GM18505 (cell line): ENCODE measurements around the gene GSG1L.
"Not testable (repeated sequence)": the region's sequence is repeated elsewhere in the genome, so short reads cannot be mapped to it uniquely, and the experiment has no call there.

Experiments
- ATAC-seq: cut with Tn5 transposase; IDR thresholded peaks from one replicate; pipeline ENCODE4 v1.9.1; 2021; ENCODE audit not compliant: unreplicated experiment
- POLR2A ChIP-seq: IDR thresholded peaks from 4 replicates; pipeline ENCODE4 v1.6.1; 2011; ENCODE audit warnings: borderline replicate concordance; ENCODE audit not compliant: insufficient read depth, insufficient read length; ENCODE audit errors: extremely low read depth

The GSG1L gene

GRCh38 chr16:27980919-27981700 lies 82.4 kb downstream of the GSG1L start:
- no peak for TF ChIP-seq POLR2A
- no peak for ATAC-seq

GRCh38 chr16:27980076-27980775 lies 83.3 kb downstream of the GSG1L start:
- no peak for TF ChIP-seq POLR2A
- ATAC-seq: no peak

DNA sequence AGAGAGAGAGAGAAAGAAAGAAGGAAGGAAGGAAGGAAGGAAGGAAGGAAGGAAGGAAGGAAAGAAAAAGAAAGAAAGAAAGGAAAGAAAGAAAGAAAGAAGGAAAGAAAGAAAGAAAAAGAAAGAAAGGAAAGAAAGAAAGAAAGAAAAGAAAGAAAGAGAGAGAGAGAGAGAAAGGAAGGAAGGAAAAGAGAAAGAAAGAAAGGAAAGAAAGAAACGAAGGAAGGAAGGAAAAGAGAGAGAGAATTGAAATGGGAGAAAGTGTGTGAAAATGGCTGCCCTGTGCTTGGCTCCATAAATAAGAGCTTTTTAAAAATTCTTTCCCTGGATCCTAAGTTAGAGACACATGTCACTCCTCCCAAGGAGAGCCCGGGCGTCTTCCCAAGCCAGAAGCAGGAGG lies 83.8 kb downstream of the GSG1L start:
- not testable (repeated sequence) for ATAC-seq

- no peak for ATAC-seq
- no peak for TF ChIP-seq POLR2A
Observed at GRCh38 chr16:27978876-27979275, 84.6 kb downstream of the GSG1L start.

- ATAC-seq: no peak
- no peak for TF ChIP-seq POLR2A
Observed at GRCh38 chr16:27977966-27978365, 85.5 kb downstream of the GSG1L start.

DNA sequence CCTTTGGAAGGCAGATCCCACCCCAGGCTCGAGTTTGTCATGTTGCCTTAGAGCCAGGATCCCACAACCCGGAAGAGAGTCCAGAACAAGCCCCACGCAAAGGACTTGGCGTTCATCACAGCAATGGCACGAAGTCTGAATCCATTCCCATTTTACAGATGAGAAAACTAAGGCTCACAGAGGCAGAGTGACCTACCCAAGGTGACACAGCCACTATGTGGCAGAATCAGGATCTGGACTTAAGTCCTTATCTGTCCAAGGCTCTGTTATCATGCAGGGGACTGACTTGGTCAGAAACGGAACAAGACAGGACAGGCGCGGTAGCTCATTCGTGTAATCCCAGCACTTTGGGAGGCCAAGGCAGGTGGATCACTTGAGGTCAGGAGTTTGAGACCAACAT lies 86.5 kb downstream of the GSG1L start:
- no peak for TF ChIP-seq POLR2A
- ATAC-seq: no peak

DNA sequence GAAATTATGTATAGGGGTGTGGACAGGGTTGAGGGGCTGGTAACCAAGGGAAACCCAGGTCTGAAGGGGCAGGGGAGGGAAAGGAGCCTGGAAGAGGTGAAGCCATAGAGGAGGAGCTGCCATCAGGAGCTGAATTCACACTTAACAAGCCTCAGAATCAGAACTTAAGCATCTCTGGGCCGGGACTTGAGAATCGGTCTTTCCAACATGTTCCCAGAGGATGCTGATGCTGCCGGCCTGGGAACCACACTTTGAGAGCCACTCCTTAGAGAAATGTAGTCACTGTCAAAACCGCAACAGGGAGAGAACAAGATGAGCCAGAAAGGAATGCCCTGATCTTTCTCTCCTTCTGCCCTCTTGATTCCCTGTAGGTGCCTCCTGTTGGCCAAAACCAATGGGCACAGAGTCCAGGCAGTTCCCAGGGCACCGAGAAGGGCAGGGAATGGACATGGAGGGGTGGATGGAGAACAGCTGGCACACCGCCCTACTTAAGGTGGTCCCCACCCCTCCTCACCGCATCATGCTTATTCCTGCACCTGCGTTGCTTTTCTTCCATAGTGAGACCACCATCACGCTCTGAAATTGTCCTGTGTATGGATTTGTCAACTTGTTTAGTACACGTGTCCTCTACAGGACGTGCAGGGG lies 88.5 kb downstream of the GSG1L start:
- ATAC-seq: no peak

DNA sequence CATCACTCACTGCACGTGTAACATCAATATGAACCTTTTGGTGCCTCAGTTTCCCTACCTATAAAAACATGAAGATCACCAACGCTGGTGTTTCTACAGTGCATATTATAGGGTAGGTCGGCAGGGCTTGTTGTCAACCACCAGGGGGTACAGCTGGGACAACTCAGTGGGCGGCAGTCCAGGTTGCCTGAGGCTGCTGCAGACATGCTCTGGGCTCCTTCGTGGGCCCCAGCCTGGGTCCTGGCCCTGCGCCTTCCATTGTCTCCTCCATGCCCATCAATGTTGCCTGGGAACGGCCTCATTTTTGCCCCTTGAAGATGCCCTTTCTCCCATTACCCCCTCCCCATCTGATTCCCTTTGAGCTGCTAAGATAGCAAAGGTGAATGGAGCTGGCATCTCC lies 89.8 kb downstream of the GSG1L start:
- TF ChIP-seq POLR2A: no peak
- no peak for ATAC-seq

More for the DNA sequence above, 88.5 kb downstream of the GSG1L start:
- no peak for TF ChIP-seq POLR2A

DNA sequence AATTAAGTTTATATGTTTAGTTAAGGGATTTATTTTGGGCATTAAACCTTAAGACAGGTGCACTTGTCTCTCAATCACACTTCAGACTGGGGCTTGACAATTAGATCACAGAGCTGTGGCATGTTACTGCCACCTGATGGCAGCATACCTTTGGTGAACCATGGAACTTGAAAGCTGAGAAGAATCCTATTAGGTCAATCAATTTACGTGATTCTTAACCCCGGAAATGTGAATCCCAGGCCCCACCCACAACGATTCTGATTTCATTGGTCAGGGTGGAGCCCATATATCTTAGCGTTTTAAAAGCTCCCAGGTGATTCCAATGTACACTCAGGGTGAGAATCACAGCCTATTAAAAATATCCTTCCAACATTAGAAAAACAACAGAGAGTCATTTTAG lies 91.0 kb downstream of the GSG1L start:
- TF ChIP-seq POLR2A: no peak
- no peak for ATAC-seq

- ATAC-seq: no peak
- no peak for TF ChIP-seq POLR2A
Observed at GRCh38 chr16:27969574-27969973, 93.9 kb downstream of the GSG1L start.

GRCh38 chr16:27967169-27967568 lies 96.3 kb downstream of the GSG1L start:
- ATAC-seq: no peak
- no peak for TF ChIP-seq POLR2A

GRCh38 chr16:27966756-27967155 lies 96.8 kb downstream of the GSG1L start:
- no peak for TF ChIP-seq POLR2A
- no peak for ATAC-seq

DNA sequence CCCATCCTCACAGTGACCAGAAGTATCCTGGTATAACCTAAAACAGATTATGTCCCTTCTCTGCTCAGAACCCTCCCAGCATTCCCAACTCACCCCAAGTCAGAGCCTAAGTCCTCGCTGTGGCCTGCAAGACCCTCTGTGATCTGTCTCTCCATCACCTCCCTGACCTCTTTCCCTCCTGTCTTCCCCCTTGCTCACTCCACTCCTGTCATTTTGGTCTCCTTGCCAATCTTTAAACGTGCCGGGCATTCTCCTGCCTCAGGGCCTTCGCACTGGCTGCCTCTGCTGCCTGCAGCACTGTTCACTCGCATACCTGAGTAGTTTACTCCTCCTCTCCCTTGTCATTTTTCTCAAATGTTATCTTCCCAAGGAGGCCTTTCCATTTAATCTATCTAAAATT lies 97.7 kb downstream of the GSG1L start:
- TF ChIP-seq POLR2A: no peak
- ATAC-seq: no peak

- no peak for TF ChIP-seq POLR2A
- ATAC-seq: no peak
Observed at GRCh38 chr16:27963471-27963965, 100.0 kb downstream of the GSG1L start.

DNA sequence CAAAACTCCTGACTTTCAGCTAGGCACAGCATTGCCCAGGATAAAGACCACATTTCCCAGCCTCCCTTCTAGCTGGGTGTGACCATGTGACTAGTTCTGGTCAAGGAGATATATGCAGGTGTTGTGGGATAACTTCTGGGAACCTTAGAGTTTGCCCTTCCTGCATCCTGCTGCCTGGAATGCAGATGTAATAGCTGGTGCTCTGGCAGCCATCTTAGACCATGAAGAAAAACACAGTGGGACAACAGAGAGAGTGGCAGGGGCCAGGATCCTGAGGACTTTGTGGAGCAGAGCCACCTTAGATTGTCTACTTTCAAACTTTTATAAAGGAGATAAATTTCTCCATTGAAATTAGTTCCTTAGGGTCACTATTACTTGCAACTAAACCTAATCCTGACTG lies 101.3 kb downstream of the GSG1L start:
- no peak for TF ChIP-seq POLR2A

DNA sequence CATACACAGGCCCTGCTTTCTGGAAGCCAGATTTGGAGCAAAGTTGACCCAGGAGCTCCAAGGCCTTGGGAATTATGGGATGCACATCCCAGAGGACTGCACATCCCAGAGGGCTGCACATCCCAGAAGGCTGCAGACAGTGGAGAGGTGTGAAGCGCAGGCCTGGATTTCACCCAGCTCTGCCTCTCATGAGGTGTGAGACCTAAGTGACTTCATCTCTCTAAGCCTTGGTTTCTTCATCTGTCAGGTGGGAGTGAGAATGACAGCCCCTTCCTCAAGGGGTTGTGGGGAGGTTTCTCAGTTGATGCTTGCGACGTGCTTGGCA lies 102.3 kb downstream of the GSG1L start:
- no peak for ATAC-seq
- no peak for TF ChIP-seq POLR2A

More for the DNA sequence above, 101.3 kb downstream of the GSG1L start:
- ATAC-seq: no peak
